Fibroblast of mammary gland (primary cell): Measurements from ENCODE around the gene ACLY.

Source experiments
- DNase-seq: peaks from one replicate; pipeline ENCODE4 v3.0.0-alpha.2; 2010; ENCODE audit warnings: low read depth
- H3K4me3 ChIP-seq: 2 replicates; pipeline ENCODE4 v1.5.1; 2011; ENCODE audit warnings: low read depth, mild to moderate bottlenecking, low read length, moderate library complexity; ENCODE audit not compliant: control insufficient read depth
- CTCF ChIP-seq: conservative IDR thresholded peaks from 2 replicates; pipeline ENCODE4 v1.5.1; 2011; ENCODE audit warnings: low read depth, low read length, inconsistent platforms; ENCODE audit not compliant: control insufficient read depth, insufficient read depth

The ACLY gene

GRCh38 chr17:41956522-41956921 is 37.8 kb upstream of the ACLY start:
- no peak for DNase-seq
- no peak for TF ChIP-seq CTCF
- no peak overlapping the region for H3K4me3 ChIP-seq

- H3K4me3 ChIP-seq, result no peak overlapping the region
- DNase-seq, result no peak
- no peak for TF ChIP-seq CTCF
Observed at GRCh38 chr17:41948762-41949460, 30.2 kb upstream of the ACLY start.

GRCh38 chr17:41944943-41945342 is 26.2 kb upstream of the ACLY start:
- H3K4me3 ChIP-seq, result no peak overlapping the region
- DNase-seq, result no peak
- no peak for TF ChIP-seq CTCF

GRCh38 chr17:41943492-41943891 is 24.7 kb upstream of the ACLY start:
- TF ChIP-seq CTCF, result no peak
- no peak overlapping the region for H3K4me3 ChIP-seq
- DNase-seq, result no peak

GRCh38 chr17:41942626-41943373 is 24.0 kb upstream of the ACLY start:
- H3K4me3 ChIP-seq, result no peak overlapping the region
- DNase-seq, result no peak
- TF ChIP-seq CTCF, result no peak

GRCh38 chr17:41941168-41941567 is 22.4 kb upstream of the ACLY start:
- no peak for DNase-seq
- TF ChIP-seq CTCF, result no peak
- H3K4me3 ChIP-seq, result no peak overlapping the region
